GM21526 (cell line): Measurements from ENCODE around the gene POLE.

ENCODE experiments used
- ATAC-seq: cut with Tn5 transposase; IDR thresholded peaks from one replicate; pipeline ENCODE4 v1.9.1; 2021; ENCODE audit warnings: moderate library complexity; ENCODE audit not compliant: unreplicated experiment, low FRiP score

POLE gene, protein sequence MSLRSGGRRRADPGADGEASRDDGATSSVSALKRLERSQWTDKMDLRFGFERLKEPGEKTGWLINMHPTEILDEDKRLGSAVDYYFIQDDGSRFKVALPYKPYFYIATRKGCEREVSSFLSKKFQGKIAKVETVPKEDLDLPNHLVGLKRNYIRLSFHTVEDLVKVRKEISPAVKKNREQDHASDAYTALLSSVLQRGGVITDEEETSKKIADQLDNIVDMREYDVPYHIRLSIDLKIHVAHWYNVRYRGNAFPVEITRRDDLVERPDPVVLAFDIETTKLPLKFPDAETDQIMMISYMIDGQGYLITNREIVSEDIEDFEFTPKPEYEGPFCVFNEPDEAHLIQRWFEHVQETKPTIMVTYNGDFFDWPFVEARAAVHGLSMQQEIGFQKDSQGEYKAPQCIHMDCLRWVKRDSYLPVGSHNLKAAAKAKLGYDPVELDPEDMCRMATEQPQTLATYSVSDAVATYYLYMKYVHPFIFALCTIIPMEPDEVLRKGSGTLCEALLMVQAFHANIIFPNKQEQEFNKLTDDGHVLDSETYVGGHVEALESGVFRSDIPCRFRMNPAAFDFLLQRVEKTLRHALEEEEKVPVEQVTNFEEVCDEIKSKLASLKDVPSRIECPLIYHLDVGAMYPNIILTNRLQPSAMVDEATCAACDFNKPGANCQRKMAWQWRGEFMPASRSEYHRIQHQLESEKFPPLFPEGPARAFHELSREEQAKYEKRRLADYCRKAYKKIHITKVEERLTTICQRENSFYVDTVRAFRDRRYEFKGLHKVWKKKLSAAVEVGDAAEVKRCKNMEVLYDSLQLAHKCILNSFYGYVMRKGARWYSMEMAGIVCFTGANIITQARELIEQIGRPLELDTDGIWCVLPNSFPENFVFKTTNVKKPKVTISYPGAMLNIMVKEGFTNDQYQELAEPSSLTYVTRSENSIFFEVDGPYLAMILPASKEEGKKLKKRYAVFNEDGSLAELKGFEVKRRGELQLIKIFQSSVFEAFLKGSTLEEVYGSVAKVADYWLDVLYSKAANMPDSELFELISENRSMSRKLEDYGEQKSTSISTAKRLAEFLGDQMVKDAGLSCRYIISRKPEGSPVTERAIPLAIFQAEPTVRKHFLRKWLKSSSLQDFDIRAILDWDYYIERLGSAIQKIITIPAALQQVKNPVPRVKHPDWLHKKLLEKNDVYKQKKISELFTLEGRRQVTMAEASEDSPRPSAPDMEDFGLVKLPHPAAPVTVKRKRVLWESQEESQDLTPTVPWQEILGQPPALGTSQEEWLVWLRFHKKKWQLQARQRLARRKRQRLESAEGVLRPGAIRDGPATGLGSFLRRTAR (N-terminal part only)

DNA sequence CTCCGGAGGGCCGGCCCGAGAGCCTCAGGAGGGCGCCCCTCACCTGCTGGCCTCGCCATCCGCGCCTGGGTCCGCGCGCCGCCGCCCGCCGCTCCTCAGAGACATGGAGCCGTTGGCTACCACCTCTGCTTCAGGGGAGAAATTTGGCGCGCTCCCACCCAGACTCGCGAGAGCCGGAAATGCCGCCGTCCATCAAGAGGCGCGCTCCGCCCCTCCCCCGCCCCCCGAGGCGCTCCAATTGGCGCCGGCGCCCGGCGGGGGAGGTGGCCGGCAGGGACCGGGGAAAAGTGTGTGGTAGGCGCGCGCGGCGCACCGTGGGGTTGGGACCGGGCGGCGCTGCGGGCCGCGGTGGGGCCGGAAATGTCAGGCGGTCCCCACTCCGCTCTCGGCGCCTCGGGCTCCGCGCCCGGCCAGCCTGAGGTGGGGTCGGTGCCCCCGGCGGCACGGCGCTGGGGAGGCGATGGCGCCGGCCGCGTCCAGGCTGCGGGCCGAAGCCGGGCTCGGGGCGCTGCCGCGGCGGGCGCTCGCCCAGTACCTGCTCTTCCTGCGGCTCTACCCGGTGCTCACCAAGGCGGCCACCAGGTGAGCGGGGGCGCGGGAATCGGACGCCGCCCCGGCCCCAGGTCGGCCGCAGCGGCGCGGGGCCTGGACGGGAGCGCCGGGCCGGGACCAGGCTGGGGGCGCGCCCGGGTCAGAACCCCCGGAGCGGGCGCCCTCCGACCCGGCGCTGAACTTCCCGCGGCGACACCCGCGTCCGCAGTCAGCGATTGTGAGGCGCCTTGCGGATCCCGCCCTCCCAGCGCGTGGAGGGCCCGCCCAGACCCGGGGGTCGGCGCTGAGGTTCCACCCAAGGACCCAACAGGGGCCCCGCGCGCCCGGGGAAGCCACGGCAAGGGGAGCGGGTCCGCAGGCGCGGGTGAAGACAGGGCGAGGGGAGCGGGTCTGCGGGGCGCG, at the start of gene POLE, which contains the start of gene PXMP2:
Gene POLE (minus strand): TSS at position 132 of the 954 bp plus-strand sequence. CDS start 27 bp downstream, at position 105.
Gene PXMP2 (plus strand): TSS at position 377 of the 954 bp plus-strand sequence. CDS start 84 bp downstream, at position 461.
- ATAC-seq: peak; percentile 88

DNA sequence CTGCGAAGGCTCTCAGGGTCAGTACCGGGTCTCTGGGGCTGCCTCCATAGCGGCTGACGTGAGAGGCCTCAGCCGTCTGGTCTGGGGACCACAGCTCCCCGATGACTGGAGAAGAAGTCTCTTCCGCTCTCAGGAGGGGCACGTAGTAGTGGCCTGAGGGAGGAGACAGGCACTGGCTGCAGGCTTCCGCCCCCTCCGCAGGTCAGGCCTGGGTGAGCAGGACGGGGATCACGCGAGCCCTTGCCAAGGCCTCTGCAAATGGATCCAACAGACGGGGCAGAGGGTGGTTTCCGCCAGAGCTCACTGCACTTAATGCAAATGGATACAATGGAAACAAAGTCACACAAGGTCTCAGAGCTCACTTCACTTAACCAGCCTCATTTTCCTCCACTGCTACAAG, 49.8 kb upstream of the POLE start:
- no peak for ATAC-seq

DNA sequence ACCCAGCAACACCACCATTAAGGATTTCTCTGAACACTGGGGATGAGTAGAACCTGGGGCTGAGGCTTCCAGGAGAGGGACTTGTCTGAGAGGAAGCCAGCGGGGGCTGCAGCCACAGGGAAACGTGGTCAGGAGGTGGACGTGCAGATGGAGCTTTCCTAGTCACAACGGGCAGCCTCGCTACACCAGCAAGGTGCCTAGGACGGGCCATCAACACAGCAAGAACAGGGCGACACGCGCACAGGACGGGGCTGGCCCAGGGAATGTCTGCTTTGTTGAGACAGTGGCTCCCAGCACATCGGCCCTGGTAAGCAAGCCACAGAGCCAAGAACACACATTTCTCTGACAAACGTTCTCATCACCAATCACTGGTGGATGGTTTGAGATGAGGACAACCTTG, 49.2 kb upstream of the POLE start:
- ATAC-seq: no peak

DNA sequence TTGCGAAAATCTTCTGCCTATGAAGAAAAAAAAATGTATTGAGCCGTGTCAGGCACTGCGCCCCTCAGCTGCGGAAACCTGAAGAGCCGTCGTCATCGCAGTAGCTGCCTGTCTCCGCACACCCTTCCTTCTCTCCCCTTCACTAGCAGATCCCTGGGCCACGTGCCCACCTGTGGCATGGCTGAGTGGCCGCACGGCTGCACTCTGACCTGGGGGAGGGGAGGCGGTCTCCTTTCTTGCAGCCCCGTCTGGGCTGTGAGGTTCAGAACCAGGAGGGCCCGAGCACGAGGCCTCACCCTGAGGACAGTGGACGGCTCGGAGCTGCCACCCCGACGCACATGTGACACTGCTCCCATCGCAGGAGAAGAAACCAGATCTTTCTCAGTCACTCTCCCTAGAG, 48.4 kb upstream of the POLE start:
- ATAC-seq: no peak

DNA sequence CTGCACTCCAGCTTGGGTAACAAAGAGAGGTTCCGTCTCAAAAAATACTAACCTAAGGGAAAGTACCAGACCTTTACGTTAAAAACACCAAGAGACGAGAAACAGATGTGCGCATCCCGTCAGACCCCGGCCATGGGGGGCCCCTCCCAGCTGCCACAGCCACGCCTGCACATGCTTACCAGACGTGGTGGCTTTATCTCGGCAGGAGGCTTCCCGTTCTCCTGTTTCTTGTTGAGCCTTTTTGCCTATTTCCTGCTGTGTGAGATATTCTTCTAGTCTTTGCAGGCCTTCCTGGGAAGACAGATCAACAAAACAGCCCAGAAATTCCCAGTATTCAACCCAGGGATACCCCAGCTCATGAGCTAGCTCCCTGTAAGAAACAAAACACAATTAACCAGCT, 47.1 kb upstream of the POLE start:
- ATAC-seq: no peak

DNA sequence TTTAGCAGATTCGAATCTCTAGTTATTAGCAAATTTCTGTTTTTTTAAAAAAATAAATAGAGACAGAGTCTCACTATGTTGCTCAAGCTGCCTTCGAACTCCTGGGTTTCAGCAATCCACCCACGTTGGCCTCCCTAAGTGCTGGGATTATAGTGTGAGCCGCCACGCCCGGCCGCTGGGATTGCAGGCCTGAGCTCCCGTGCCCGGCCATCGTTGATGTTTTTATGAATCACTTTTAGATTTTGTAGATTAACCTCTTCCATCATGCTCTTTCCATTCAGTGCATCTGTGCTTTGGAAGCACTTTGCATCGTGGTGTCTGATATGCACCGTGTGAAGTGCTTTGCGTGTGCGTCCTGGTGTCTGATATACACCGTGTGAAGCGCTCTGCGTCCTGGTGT, 44.4 kb upstream of the POLE start:
- no peak for ATAC-seq

DNA sequence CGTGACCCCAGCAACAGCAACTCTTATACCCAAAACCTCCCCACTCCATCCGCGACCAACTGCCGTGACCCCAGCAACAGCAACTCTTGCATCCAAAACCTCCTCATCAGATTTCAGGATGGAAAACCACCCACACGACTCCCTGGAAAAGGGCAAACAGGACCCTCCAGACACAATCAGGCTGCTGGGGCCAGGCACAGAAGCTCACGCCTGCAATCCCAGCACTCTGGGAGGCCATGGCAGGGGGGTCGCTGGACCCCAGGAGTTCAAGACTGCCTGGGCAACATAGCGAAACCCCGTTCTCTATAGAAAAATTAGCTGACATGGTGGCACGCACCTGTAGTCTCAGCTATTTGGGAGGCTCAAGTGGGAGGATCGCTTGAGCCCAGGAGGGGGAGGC, 43.2 kb upstream of the POLE start:
- ATAC-seq: no peak

DNA sequence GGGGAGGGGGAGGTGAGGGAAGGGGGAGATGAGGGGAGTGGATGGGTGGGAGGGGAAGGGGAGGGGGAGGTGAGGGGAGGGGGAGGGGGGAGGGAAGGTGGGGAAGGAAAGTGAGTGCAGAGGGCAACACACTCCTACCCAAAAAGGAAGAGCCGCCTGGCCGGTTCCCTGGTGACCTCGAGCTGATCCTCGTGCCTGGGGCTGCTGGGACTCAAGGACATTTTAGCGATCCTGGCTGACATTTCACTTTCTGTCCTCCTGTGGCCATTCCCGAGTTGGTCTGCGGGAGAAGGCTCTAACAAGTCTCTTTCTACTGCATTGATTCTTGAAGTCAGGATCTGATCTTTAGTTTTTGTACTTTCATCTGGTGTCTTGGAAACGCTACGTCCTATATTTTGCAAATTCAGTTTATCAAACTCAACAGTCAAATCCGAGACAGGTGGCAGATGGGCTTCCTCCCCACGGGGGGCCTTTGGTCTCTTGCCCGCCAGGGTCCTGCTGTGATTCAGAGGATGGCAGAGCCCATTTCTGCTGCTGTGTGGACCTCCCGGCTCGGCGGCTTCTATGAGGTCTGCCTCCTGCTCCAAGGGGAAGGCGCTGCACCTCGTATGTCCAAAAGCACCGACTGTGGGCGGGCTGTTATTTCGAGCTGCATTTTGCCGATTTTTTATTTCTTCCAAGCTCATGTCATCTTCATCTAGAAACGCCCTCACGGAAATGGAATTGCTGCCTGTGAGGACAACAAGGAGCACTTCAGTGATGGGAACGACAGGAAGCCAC, 42.6 kb upstream of the POLE start:
- ATAC-seq: no peak

DNA sequence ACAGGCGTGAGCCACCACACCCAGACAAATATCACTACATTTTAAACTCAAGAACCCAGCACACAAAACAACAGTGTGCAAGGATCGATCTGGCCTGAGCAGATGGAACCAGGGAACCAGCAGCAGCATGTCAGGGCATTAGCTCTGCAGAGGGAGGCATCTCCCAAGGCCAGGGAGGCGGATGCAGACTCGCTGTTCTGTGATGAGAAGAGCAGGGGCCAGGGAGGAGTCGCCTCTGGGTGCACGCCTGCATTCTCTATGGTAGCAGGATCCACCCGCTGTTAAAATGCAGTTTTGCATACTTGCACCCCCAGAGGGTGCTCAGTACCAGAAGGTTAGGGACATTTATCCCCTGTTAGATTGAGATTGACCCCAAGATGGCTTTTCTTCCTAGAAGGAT, 41.4 kb upstream of the POLE start:
- no peak for ATAC-seq

DNA sequence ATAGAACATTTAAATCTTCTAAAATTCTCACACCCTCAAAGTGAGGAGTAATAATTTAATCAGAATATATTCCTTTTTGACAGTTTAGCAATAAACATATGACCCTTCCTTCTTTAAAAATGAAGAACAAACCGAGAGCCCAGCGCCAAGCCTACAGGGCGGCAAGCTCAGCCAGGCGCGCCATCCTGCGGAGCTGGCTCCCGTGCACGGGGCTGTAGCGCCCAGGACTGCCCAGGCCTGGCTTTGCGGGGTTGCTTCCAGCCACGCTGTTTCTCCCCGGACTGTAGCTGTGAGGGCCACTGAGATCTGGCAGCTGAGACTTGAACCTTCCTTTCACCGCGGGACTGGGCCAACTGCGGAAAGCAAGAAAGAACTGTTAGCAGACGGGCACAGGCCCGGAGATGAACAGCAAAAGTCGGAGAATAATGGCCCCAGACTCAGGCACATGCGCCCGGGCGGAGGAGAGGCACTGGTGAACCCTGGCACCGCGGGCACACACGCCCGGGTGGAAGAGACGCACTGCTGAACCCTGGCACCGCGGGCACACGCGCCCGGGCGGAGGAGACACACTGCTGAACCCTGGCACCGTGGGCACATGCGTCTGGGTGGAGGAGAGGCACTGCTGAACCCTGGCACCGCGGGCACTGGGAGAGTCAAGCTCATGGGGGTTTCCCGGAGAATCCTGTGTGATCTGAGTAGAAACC, 40.1 kb upstream of the POLE start:
- ATAC-seq: no peak

DNA sequence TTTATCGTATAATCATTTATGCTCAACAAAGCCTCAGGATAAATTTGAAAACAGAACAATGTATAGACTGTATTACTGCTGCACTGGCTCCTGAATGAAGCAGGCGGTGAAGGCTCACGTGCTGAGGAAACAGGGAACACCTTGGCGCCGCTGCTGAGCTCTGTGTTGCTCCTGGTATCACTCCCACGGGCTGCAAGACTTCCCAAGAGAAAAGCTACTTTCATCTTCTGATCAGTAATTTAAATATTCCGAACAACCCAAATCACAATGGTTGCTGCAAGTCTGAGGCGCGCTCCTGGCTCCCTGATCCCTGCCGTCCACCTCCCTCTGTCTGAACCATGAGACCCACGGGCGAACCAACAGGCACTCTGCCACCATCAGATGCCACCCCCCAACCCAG, 39.2 kb upstream of the POLE start:
- ATAC-seq: no peak

DNA sequence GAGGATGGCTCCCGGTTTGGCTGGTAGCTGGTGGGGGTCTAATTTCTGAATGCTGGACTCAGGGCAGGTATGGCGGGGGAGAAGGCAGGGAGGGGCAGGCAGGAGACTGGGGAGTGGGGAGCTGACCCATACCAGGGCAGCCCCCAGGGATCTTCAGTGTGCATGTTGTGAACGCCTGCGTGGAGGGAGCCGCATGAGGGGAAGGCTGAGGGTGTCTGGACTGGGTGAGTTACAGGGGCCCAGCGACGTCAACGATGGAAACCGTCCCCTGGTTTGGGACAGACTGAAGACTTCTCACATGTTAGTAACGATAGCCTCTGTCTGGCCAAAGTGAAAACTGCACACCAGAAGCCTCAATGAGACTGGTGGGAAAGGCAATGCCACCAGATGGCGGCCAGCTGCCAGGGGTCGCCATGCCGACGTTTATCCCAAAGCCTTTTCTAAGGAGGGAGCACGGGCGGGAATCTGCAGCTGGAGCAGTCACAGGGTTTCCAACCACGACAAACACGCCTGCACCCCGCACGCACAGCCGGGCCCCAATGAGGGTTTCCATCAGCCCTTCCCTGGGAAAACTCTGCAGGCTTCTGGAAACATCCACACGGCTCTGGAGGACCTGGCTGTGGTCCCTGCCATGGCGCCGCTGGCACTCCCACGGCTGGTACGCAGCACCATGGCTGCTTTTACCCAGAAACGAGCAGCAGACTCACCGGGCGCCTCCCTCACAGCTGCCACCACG, 37.5 kb upstream of the POLE start:
- ATAC-seq: no peak

DNA sequence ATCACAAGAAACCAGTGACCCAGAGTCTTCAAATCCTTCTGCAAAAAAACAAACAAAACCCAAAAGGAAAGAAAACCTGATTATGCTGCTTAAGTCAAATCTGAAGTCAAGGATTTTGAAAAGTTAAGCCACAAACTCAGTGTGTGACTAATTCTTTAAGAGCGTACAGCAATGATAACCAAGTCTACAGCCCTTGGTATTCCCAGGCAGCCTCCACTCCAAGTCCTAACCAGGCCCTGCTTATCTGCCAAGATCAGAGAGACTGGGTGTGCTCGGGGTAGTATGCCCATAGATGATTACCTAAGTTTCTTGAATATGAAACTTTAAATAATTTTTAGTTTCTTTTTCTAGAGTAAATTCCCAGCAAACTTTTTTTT, 36.6 kb upstream of the POLE start:
- ATAC-seq: no peak

DNA sequence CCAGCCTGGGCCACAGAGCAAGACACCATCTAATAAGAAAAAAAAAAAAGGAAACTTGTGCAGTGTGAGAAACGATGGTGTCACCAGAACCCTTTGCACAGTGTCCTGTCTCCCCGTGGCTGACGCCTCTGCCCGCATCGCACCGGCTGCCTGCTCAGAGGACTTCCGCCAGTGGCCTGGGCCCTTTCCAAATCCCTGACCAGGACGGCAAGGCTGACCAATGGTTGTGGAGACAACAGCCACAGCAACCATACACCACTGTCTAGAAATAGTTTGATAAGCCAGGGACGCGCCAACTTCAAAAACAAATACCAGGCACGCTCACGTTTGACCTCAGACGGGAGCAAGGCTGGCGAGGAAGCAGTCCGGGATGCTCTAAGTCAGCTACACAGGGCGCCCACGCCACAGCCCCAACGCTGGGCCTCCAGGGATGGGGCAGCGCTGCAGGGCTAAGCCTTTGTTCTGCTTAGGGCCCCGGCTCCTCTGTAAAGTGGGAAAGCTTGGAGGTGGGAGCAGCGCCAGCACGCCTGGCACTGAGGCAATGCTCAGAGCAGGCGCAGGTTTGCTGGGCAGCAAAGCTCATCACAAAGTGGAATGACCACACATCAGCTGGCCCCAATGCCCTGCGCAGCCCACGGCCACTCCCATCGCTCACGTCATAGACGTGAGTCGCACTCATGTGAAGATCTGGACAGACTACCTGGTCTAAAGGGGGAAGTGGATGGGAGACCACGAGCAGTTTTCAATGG, 36.0 kb upstream of the POLE start:
- ATAC-seq: no peak

DNA sequence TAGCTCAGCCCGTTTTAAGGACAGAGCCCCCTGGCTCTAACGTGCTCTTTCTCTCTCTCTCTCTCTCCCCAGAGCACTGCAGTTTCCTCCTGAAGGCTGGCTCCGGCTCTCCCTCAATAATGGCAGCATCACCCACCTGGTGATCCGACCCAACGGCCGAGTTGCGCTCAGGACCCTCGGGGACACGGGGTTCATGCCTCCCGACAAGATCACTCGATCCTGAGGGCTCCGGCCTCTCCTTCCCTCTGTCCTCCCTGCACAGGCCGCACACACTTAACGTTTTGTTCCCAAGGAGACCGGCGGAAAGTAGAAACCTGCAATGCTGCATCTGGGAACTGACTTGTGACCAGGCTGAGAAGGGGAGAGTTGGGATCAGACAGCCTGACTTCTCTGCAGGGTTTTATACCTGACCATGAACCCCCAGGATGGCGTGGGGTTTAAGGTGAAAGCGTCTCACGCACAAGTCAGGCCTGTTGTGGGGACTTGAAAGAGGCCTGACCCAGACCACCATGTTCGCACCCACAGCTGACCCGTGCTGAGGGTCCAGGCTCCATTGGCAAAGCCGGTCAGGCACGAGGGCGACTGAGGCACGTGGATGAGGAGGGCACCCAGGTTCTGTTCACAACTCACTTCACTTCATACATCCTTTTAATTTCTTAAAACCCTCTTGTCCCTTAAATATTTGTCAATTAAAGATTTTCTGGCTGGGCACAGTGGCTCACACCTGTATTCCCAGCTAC, 33.6 kb upstream of the POLE start:
- no peak for ATAC-seq

DNA sequence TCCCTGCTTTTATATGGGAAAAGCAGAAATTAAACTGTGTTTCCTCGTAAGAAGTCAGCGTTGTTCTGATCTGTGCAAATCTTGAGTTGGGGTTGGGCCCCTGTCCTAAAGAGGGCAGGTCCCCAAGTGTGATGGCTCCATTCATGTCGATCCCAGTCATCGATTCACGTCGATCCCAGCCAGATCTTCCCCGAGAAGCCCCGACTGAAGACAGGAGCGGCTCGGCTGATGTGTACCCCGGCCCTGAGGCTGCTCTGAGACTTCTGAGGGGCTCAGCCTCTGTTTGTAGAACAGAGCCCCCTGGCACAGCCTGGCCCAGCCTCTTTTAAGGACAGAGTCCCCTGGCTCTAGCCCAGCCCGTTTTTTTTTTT, 32.8 kb upstream of the POLE start:
- ATAC-seq: no peak
